ENCODE results near the gene COL6A1. TPM values are rescaled to one million over a fixed set of nuclear protein-coding genes. Genes with fewer than 3 reads are reported as not detected.

Gene COL6A1
- total RNA-seq, 1 experiment from 2014 or later = 17.8 TPM

GRCh38 chr21:45935628-45936027 lies 45.9 kb upstream of the COL6A1 start:
- Mint-ChIP-seq H3K4me3 (ENCODE audit: low read depth, unreplicated experiment) (no peak overlapping the region), H3K9me3 (ENCODE audit: low read depth, unreplicated experiment) (no peaks in the 10 kb centered on the region), H3K36me3 (ENCODE audit: insufficient read depth, unreplicated experiment) (no peaks in the 10 kb centered on the region), H3K27me3 (ENCODE audit: unreplicated experiment) (peaks cover 17% of the 10 kb centered on the region), H3K27ac (ENCODE audit: unreplicated experiment) (no peak overlapping the region), H3K4me1 (ENCODE audit: low read depth, unreplicated experiment) (no peaks in the 10 kb centered on the region)
- TF ChIP-seq CTCF (IDR thresholded peaks at IDR 0.05; ENCODE audit: unreplicated experiment) = no peak
- DNase-seq = no peak
- intact Hi-C loops (cut with micrococcal nuclease; ENCODE audit: unreplicated experiment) = no loop called here
- CTCF ChIA-PET = no interaction called here
- no TSS peak for BruUV-seq (replicated peaks)

- Mint-ChIP-seq H3K27me3 (ENCODE audit: unreplicated experiment) (peaks cover 28% of the 10 kb centered on the region), H3K4me3 (ENCODE audit: low read depth, unreplicated experiment) (no peak overlapping the region), H3K27ac (ENCODE audit: unreplicated experiment) (no peak overlapping the region), H3K4me1 (ENCODE audit: low read depth, unreplicated experiment) (no peaks in the 10 kb centered on the region), H3K36me3 (ENCODE audit: insufficient read depth, unreplicated experiment) (no peaks in the 10 kb centered on the region), H3K9me3 (ENCODE audit: low read depth, unreplicated experiment) (no peaks in the 10 kb centered on the region)
- BruUV-seq (replicated peaks) = no TSS peak
- intact Hi-C loops (cut with micrococcal nuclease; ENCODE audit: unreplicated experiment) = no loop called here
- no peak for TF ChIP-seq CTCF (IDR thresholded peaks at IDR 0.05; ENCODE audit: unreplicated experiment)
- CTCF ChIA-PET = no interaction called here
- no peak for DNase-seq
These were observed 43.7 kb upstream of the COL6A1 start for GRCh38 chr21:45937721-45938452.

- Mint-ChIP-seq H3K36me3 (ENCODE audit: insufficient read depth, unreplicated experiment) (no peaks in the 10 kb centered on the region), H3K27me3 (ENCODE audit: unreplicated experiment) (peaks cover 34% of the 10 kb centered on the region), H3K4me1 (ENCODE audit: low read depth, unreplicated experiment) (no peaks in the 10 kb centered on the region), H3K4me3 (ENCODE audit: low read depth, unreplicated experiment) (no peak overlapping the region), H3K9me3 (ENCODE audit: low read depth, unreplicated experiment) (no peaks in the 10 kb centered on the region), H3K27ac (ENCODE audit: unreplicated experiment) (no peak overlapping the region)
- intact Hi-C loops (cut with micrococcal nuclease; ENCODE audit: unreplicated experiment) = no loop called here
- CTCF ChIA-PET = no interaction called here
- no peak for TF ChIP-seq CTCF (IDR thresholded peaks at IDR 0.05; ENCODE audit: unreplicated experiment)
- no TSS peak for BruUV-seq (replicated peaks)
- DNase-seq = no peak
These were observed 43.2 kb upstream of the COL6A1 start for GRCh38 chr21:45938453-45938755.

- CTCF ChIA-PET = no interaction called here
- H3K4me3 Mint-ChIP-seq (ENCODE audit: low read depth, unreplicated experiment) = no peak overlapping the region
- no peaks in the 10 kb centered on the region for H3K36me3 Mint-ChIP-seq (ENCODE audit: insufficient read depth, unreplicated experiment)
- no peaks in the 10 kb centered on the region for H3K9me3 Mint-ChIP-seq (ENCODE audit: low read depth, unreplicated experiment)
- H3K27me3 Mint-ChIP-seq (ENCODE audit: unreplicated experiment) = peaks cover 39% of the 10 kb centered on the region
- no peak for TF ChIP-seq CTCF (IDR thresholded peaks at IDR 0.05; ENCODE audit: unreplicated experiment)
- no peak for DNase-seq
- H3K27ac Mint-ChIP-seq (ENCODE audit: unreplicated experiment) = no peak overlapping the region
- intact Hi-C loops (cut with micrococcal nuclease; ENCODE audit: unreplicated experiment) = no loop called here
- BruUV-seq (replicated peaks) = no TSS peak
- no peaks in the 10 kb centered on the region for H3K4me1 Mint-ChIP-seq (ENCODE audit: low read depth, unreplicated experiment)
These were observed 42.6 kb upstream of the COL6A1 start for GRCh38 chr21:45938811-45939520.
